ENCODE results near the gene SLC7A11. TPM values are rescaled to one million over a fixed set of nuclear protein-coding genes. Genes with fewer than 3 reads are reported as not detected.
A peak's percentile ranks its signal among the peaks of the same experiment; 100 is the strongest.

The SLC7A11 gene
- total and polyA plus RNA-seq, 2 experiments from 2014 or later: 0.40 to 1.3 TPM

- Histone ChIP-seq H3K27me3 (no peaks in the 10 kb centered on the region), H3K4me1 (ENCODE audit: low read depth) (no peaks in the 10 kb centered on the region), H3K36me3 (no peaks in the 10 kb centered on the region), H3K9me3 (ENCODE audit: low read depth) (no peaks in the 10 kb centered on the region), H3K27ac (no peak overlapping the region), H3K4me3 (no peak overlapping the region)
- TF ChIP-seq CTCF (IDR thresholded peaks at IDR 0.05; ENCODE audit: low read depth, low read length): no peak
- DNase-seq (ENCODE audit: low read depth in 1 of 2, low spot score in 1 of 2): peak in 1 of 2 donors; percentile 51
Measured at GRCh38 chr4:138158746-138159297, 83.3 kb downstream of the SLC7A11 start.

- Histone ChIP-seq H3K9me3 (ENCODE audit: low read depth) (no peaks in the 10 kb centered on the region), H3K27ac (no peak overlapping the region), H3K36me3 (no peaks in the 10 kb centered on the region), H3K4me3 (no peak overlapping the region), H3K27me3 (no peaks in the 10 kb centered on the region), H3K4me1 (ENCODE audit: low read depth) (no peaks in the 10 kb centered on the region)
- TF ChIP-seq CTCF (IDR thresholded peaks at IDR 0.05; ENCODE audit: low read depth, low read length): no peak
- DNase-seq (ENCODE audit: low read depth in 1 of 2, low spot score in 1 of 2): no peak
Measured at GRCh38 chr4:138140879-138141278, 101.3 kb downstream of the SLC7A11 start.

GRCh38 chr4:138138774-138139173 is 103.4 kb downstream of the SLC7A11 start:
- H3K36me3 ChIP-seq: no peaks in the 10 kb centered on the region
- no peaks in the 10 kb centered on the region for H3K9me3 ChIP-seq (ENCODE audit: low read depth)
- H3K4me3 ChIP-seq: no peak overlapping the region
- no peaks in the 10 kb centered on the region for H3K4me1 ChIP-seq (ENCODE audit: low read depth)
- DNase-seq (ENCODE audit: low read depth in 1 of 2, low spot score in 1 of 2): no peak
- H3K27ac ChIP-seq: no peak overlapping the region
- TF ChIP-seq CTCF (IDR thresholded peaks at IDR 0.05; ENCODE audit: low read depth, low read length): no peak
- no peaks in the 10 kb centered on the region for H3K27me3 ChIP-seq

GRCh38 chr4:138135610-138136009 is 106.5 kb downstream of the SLC7A11 start:
- H3K27me3 ChIP-seq: no peaks in the 10 kb centered on the region
- H3K4me3 ChIP-seq: no peak overlapping the region
- no peaks in the 10 kb centered on the region for H3K36me3 ChIP-seq
- no peak for DNase-seq (ENCODE audit: low read depth in 1 of 2, low spot score in 1 of 2)
- no peaks in the 10 kb centered on the region for H3K9me3 ChIP-seq (ENCODE audit: low read depth)
- no peaks in the 10 kb centered on the region for H3K4me1 ChIP-seq (ENCODE audit: low read depth)
- no peak for TF ChIP-seq CTCF (IDR thresholded peaks at IDR 0.05; ENCODE audit: low read depth, low read length)
- H3K27ac ChIP-seq: no peak overlapping the region

GRCh38 chr4:138118270-138118669 is 123.9 kb downstream of the SLC7A11 start:
- H3K36me3 ChIP-seq: no peaks in the 10 kb centered on the region
- no peak for TF ChIP-seq CTCF (IDR thresholded peaks at IDR 0.05; ENCODE audit: low read depth, low read length)
- H3K27ac ChIP-seq: no peak overlapping the region
- peaks cover 13% of the 10 kb centered on the region for H3K4me1 ChIP-seq (ENCODE audit: low read depth)
- no peaks in the 10 kb centered on the region for H3K9me3 ChIP-seq (ENCODE audit: low read depth)
- H3K27me3 ChIP-seq: no peaks in the 10 kb centered on the region
- no peak overlapping the region for H3K4me3 ChIP-seq
- DNase-seq (ENCODE audit: low read depth in 1 of 2, low spot score in 1 of 2): no peak

Data from cardiac muscle cell (in vitro differentiated cells and primary cell).